ENCODE data around the gene DTNB. TPM values are rescaled to one million over a fixed set of nuclear protein-coding genes. Genes with fewer than 3 reads are reported as not detected.
A peak's percentile ranks its signal among the peaks of the same experiment; 100 is the strongest.

Gene DTNB
- total and polyA plus RNA-seq, 10 of the 15 experiments (the other 5 are each of a cell fraction or from before 2014, with no cell fraction given) = 4.5 to 30.6 (median 11.9) TPM

DNA sequence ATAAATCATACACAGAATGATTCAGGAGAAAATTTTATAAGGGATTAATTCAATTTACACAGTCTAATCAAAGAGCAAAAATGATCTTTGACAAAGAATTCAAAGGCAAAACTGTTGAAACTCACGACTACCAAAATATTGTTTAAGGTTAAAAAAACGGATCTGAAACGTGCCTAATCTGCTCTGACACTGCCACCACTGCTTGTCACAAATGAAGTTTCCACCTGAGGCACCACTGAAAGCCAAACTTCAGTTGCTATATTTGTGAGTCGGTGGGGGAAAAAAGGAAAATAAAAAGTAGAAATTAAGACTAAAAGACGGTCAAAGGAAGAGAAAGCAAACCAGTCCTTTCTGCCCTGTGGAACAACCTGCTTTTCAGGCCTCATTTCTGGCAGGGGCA lies 191.0 kb downstream of the DTNB start:
- intact Hi-C loops (cut with micrococcal nuclease; ENCODE audit: unreplicated experiment) = no loop called here
- TF ChIP-seq ZNF622 (IDR thresholded peaks at IDR 0.05) (no peak), GABPA (IDR thresholded peaks at IDR 0.05; ENCODE audit: low read depth) (no peak), SMAD5 (IDR thresholded peaks at IDR 0.05; ENCODE audit: low read depth) (no peak), HDGF (IDR thresholded peaks at IDR 0.05) (no peak), ZNF217 (IDR thresholded peaks at IDR 0.05) (no peak), MEF2A (IDR thresholded peaks at IDR 0.05; ENCODE audit: insufficient read depth, low read depth, low read length) (no peak), BCL11A (IDR thresholded peaks at IDR 0.05; ENCODE audit: low read depth, low read length) (no peak), STAT3 (IDR thresholded peaks at IDR 0.05; ENCODE audit: low read depth, low read length) (no peak), TARDBP (IDR thresholded peaks at IDR 0.05; ENCODE audit: borderline replicate concordance) (no peak), SPI1 (IDR thresholded peaks at IDR 0.05; ENCODE audit: borderline replicate concordance, insufficient read depth, low read depth, low read length) (peak; percentile 67; the same call in 1 of the 2 replicates), POLR2AphosphoS2 (IDR thresholded peaks at IDR 0.05; ENCODE audit: low read depth, low read length) (no peak), BHLHE40 (IDR thresholded peaks at IDR 0.05; ENCODE audit: borderline replicate concordance in 1 of 2, low read depth in 2 of 2, low read length in 1 of 2) (peak in 1 of 2 experiments; percentile 64; a peak in 2 of 4 replicates), YY1 (IDR thresholded peaks at IDR 0.05; ENCODE audit: low read depth, low read length) (no peak), ASH2L (IDR thresholded peaks at IDR 0.05; ENCODE audit: borderline replicate concordance, low read depth) (no peak), SMARCA5 (IDR thresholded peaks at IDR 0.05) (no peak)
- TF ChIP-seq, protein P1, sequence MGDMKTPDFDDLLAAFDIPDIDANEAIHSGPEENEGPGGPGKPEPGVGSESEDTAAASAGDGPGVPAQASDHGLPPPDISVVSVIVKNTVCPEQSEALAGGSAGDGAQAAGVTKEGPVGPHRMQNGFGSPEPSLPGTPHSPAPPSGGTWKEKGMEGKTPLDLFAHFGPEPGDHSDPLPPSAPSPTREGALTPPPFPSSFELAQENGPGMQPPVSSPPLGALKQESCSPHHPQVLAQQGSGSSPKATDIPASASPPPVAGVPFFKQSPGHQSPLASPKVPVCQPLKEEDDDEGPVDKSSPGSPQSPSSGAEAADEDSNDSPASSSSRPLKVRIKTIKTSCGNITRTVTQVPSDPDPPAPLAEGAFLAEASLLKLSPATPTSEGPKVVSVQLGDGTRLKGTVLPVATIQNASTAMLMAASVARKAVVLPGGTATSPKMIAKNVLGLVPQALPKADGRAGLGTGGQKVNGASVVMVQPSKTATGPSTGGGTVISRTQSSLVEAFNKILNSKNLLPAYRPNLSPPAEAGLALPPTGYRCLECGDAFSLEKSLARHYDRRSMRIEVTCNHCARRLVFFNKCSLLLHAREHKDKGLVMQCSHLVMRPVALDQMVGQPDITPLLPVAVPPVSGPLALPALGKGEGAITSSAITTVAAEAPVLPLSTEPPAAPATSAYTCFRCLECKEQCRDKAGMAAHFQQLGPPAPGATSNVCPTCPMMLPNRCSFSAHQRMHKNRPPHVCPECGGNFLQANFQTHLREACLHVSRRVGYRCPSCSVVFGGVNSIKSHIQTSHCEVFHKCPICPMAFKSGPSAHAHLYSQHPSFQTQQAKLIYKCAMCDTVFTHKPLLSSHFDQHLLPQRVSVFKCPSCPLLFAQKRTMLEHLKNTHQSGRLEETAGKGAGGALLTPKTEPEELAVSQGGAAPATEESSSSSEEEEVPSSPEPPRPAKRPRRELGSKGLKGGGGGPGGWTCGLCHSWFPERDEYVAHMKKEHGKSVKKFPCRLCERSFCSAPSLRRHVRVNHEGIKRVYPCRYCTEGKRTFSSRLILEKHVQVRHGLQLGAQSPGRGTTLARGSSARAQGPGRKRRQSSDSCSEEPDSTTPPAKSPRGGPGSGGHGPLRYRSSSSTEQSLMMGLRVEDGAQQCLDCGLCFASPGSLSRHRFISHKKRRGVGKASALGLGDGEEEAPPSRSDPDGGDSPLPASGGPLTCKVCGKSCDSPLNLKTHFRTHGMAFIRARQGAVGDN (IDR thresholded peaks at IDR 0.05) = peak; percentile 24; the same call in 1 of the 2 replicates
- TF ChIP-seq, protein P2, sequence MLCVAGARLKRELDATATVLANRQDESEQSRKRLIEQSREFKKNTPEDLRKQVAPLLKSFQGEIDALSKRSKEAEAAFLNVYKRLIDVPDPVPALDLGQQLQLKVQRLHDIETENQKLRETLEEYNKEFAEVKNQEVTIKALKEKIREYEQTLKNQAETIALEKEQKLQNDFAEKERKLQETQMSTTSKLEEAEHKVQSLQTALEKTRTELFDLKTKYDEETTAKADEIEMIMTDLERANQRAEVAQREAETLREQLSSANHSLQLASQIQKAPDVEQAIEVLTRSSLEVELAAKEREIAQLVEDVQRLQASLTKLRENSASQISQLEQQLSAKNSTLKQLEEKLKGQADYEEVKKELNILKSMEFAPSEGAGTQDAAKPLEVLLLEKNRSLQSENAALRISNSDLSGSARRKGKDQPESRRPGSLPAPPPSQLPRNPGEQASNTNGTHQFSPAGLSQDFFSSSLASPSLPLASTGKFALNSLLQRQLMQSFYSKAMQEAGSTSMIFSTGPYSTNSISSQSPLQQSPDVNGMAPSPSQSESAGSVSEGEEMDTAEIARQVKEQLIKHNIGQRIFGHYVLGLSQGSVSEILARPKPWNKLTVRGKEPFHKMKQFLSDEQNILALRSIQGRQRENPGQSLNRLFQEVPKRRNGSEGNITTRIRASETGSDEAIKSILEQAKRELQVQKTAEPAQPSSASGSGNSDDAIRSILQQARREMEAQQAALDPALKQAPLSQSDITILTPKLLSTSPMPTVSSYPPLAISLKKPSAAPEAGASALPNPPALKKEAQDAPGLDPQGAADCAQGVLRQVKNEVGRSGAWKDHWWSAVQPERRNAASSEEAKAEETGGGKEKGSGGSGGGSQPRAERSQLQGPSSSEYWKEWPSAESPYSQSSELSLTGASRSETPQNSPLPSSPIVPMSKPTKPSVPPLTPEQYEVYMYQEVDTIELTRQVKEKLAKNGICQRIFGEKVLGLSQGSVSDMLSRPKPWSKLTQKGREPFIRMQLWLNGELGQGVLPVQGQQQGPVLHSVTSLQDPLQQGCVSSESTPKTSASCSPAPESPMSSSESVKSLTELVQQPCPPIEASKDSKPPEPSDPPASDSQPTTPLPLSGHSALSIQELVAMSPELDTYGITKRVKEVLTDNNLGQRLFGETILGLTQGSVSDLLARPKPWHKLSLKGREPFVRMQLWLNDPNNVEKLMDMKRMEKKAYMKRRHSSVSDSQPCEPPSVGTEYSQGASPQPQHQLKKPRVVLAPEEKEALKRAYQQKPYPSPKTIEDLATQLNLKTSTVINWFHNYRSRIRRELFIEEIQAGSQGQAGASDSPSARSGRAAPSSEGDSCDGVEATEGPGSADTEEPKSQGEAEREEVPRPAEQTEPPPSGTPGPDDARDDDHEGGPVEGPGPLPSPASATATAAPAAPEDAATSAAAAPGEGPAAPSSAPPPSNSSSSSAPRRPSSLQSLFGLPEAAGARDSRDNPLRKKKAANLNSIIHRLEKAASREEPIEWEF (IDR thresholded peaks at IDR 0.05; ENCODE audit: insufficient replicate concordance, low read depth, low read length) = no peak

More for the DNA sequence above, 191.0 kb downstream of the DTNB start:
- CTCF ChIA-PET = interaction anchor here (1.4 to 1.6 kb wide), 3 partner anchors 18 to 120 kb away, joined by 3 to 4 read pairs (median 4); no protein-coding TSS in a partner anchor
- DNase-seq (ENCODE audit: low read depth, low spot score) (no peak), FAIRE-seq (no peak), ATAC-seq (peak; percentile 69)
- Histone ChIP-seq H3K27ac (ENCODE audit: control insufficient read depth, insufficient read depth) (no peak overlapping the region), H3K79me2 (ENCODE audit: control insufficient read depth, insufficient read depth, low read length) (no peaks in the 10 kb centered on the region), H4K20me1 (ENCODE audit: control insufficient read depth, insufficient read depth) (no peaks in the 10 kb centered on the region), H3K9me3 (replicated peaks; ENCODE audit: control insufficient read depth, insufficient read depth, low read length) (no peaks in the 10 kb centered on the region), H3K9ac (ENCODE audit: control insufficient read depth, insufficient read depth, low read length) (no peak overlapping the region), H2AFZ (ENCODE audit: control insufficient read depth, low read depth, low read length) (no peak overlapping the region), H3K4me3 (no peak overlapping the region), H3K4me2 (ENCODE audit: control insufficient read depth, insufficient read depth) (peak overlapping the region; percentile 30; the same call in 1 of the 2 replicates), H3K4me1 (ENCODE audit: control insufficient read depth, insufficient read depth, low read length) (peaks cover 9% of the 10 kb centered on the region), H3K36me3 (ENCODE audit: control insufficient read depth in 2 of 2, insufficient read depth in 2 of 2, low read length in 1 of 2) (no peaks in the 10 kb centered on the region; a peak in 1 of 4 replicates), H3K27me3 (replicated peaks in 1 of 2; ENCODE audit: control insufficient read depth in 2 of 2, insufficient read depth in 2 of 2, low read length in 1 of 2) (no peaks in the 10 kb centered on the region)
- POLR2A ChIA-PET = interaction anchor here (0.8 to 1.4 kb wide), 2 partner anchors 11 to 28 kb away, joined by 3 to 6 read pairs; no protein-coding TSS in a partner anchor
- SMC1A ChIA-PET (ENCODE audit: uncharacterized antibody, unreplicated experiment) = interaction anchor here (1.0 to 1.6 kb wide), 6 partner anchors 15 to 120 kb away, joined by 3 to 11 read pairs (median 4); no protein-coding TSS in a partner anchor
- in situ Hi-C loops (cut with MboI) = no loop called here
- RAD21 ChIA-PET (ENCODE audit: unreplicated experiment) = interaction anchor here (1.3 to 1.6 kb wide), 5 partner anchors 39 to 81 kb away, joined by 3 to 4 read pairs (median 3); no protein-coding TSS in a partner anchor
- WGBS (ENCODE audit: insufficient coverage, insufficient replicate concordance, low lambda C conversion rate, missing lambda C conversion rate) = 89% methylated on average over 5 of the region's 5 CpGs
- no TSS peak for BruUV-seq (replicated peaks)

Data from GM12878 (cell line).